GM12873 (cell line): ENCODE measurements around the gene HAS3.

Source experiments
- CTCF ChIP-seq: IDR thresholded peaks from 2 replicates; pipeline ENCODE4 v1.5.1; 2012; ENCODE audit warnings: low read depth, mild to moderate bottlenecking, moderate library complexity, low read length, control low read depth; ENCODE audit not compliant: insufficient read depth; ENCODE audit errors: missing control alignments

The HAS3 gene

GRCh38 chr16:69094501-69094900 lies 11.0 kb upstream of the HAS3 start:
- no peak for TF ChIP-seq CTCF

- TF ChIP-seq CTCF: no peak
Measured at GRCh38 chr16:69095193-69095592, 10.3 kb upstream of the HAS3 start.

GRCh38 chr16:69100071-69100691 lies 5.3 kb upstream of the HAS3 start:
- TF ChIP-seq CTCF: no peak

- no peak for TF ChIP-seq CTCF
Measured at GRCh38 chr16:69106491-69107315, 1.2 kb downstream of the HAS3 start.

GRCh38 chr16:69107316-69107962 lies 2.0 kb downstream of the HAS3 start:
- TF ChIP-seq CTCF: no peak

- no peak for TF ChIP-seq CTCF
Measured at GRCh38 chr16:69108064-69108904, 2.8 kb downstream of the HAS3 start.
